ENCODE measurements around the gene NDUFA8.

The NDUFA8 gene

GRCh38 chr9:122195875-122196274 lies 36.3 kb upstream of the NDUFA8 start:
- no peak overlapping the region for H3K9ac ChIP-seq (ENCODE audit: low read length)
- no peaks in the 10 kb centered on the region for H3K36me3 ChIP-seq (ENCODE audit: control insufficient read depth, low read depth, low read length)
- no peaks in the 10 kb centered on the region for H3K4me1 ChIP-seq (ENCODE audit: control insufficient read depth, low read depth, low read length)
- no peak overlapping the region for H3K4me3 ChIP-seq (ENCODE audit: low read length)
- H3K27ac ChIP-seq (ENCODE audit: low read length) = no peak overlapping the region
- H3K27me3 ChIP-seq (ENCODE audit: control insufficient read depth, insufficient read depth, low read length) = no peaks in the 10 kb centered on the region
- no peaks in the 10 kb centered on the region for H3K9me3 ChIP-seq (ENCODE audit: control insufficient read depth, low read depth, low read length)

DNA sequence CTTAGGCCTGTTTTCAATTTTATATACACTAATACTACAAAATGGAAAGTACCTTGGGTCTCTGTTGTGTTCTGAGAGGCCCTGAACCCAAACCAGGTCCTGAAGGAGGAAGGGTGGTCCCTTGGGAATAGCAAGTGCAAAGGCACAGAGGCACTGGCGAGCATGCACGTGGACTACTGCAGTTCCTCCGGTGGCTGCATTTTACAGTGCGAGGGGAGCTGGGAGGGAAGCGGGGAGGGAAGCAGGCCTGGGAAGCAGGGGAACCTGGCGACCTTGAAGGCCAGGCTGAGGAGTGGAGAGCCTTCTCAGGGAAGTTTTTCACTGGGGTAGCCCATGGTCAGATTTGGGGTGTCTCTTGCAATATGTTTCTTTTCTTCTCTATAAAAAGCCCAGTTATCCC lies 34.1 kb upstream of the NDUFA8 start:
- no peak overlapping the region for H3K27ac ChIP-seq (ENCODE audit: low read length)
- no peak overlapping the region for H3K9ac ChIP-seq (ENCODE audit: low read length)
- H3K36me3 ChIP-seq (ENCODE audit: control insufficient read depth, low read depth, low read length) = no peaks in the 10 kb centered on the region
- H3K4me1 ChIP-seq (ENCODE audit: control insufficient read depth, low read depth, low read length) = no peaks in the 10 kb centered on the region
- no peak overlapping the region for H3K4me3 ChIP-seq (ENCODE audit: low read length)
- no peaks in the 10 kb centered on the region for H3K9me3 ChIP-seq (ENCODE audit: control insufficient read depth, low read depth, low read length)
- H3K27me3 ChIP-seq (ENCODE audit: control insufficient read depth, insufficient read depth, low read length) = no peaks in the 10 kb centered on the region

DNA sequence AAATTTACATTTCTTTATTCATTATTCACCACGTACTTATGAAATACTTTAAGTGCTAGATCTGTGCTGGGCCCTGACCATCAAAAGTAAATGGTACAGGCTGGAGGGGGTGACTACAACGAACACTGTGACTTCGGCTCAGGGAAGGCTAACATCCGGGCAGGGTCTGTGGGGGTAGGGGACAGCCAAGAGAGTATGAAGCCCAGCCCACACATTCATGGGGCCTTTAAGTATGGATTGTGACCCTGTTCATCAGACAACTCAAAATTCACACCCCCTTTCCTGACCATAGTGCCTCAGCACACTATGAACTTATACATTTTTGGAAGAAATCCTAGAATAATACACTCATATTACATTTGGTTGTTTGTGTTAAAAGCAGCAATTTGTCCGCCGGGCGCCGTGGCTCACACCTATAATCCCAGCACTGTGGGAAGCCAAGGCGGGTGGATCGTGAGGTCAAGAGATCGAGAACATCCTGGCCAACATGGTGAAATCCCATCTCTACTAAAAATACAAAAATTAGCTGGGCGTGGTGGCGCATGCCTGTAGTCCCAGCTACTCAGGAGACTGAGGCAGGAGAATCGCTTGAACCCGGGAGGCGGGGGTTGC lies 33.4 kb upstream of the NDUFA8 start:
- Histone ChIP-seq H3K27me3 (ENCODE audit: control insufficient read depth, insufficient read depth, low read length) (no peaks in the 10 kb centered on the region), H3K4me1 (ENCODE audit: control insufficient read depth, low read depth, low read length) (no peaks in the 10 kb centered on the region), H3K9ac (ENCODE audit: low read length) (no peak overlapping the region), H3K4me3 (ENCODE audit: low read length) (no peak overlapping the region), H3K9me3 (ENCODE audit: control insufficient read depth, low read depth, low read length) (no peaks in the 10 kb centered on the region), H3K36me3 (ENCODE audit: control insufficient read depth, low read depth, low read length) (no peaks in the 10 kb centered on the region), H3K27ac (ENCODE audit: low read length) (no peak overlapping the region)

GRCh38 chr9:122192261-122192875 lies 32.8 kb upstream of the NDUFA8 start:
- H3K4me1 ChIP-seq (ENCODE audit: control insufficient read depth, low read depth, low read length) = no peaks in the 10 kb centered on the region
- no peak overlapping the region for H3K27ac ChIP-seq (ENCODE audit: low read length)
- no peaks in the 10 kb centered on the region for H3K9me3 ChIP-seq (ENCODE audit: control insufficient read depth, low read depth, low read length)
- H3K9ac ChIP-seq (ENCODE audit: low read length) = no peak overlapping the region
- no peak overlapping the region for H3K4me3 ChIP-seq (ENCODE audit: low read length)
- H3K27me3 ChIP-seq (ENCODE audit: control insufficient read depth, insufficient read depth, low read length) = no peaks in the 10 kb centered on the region
- H3K36me3 ChIP-seq (ENCODE audit: control insufficient read depth, low read depth, low read length) = no peaks in the 10 kb centered on the region

GRCh38 chr9:122191584-122191983 lies 32.0 kb upstream of the NDUFA8 start:
- no peak overlapping the region for H3K4me3 ChIP-seq (ENCODE audit: low read length)
- H3K4me1 ChIP-seq (ENCODE audit: control insufficient read depth, low read depth, low read length) = no peaks in the 10 kb centered on the region
- no peaks in the 10 kb centered on the region for H3K9me3 ChIP-seq (ENCODE audit: control insufficient read depth, low read depth, low read length)
- no peak overlapping the region for H3K27ac ChIP-seq (ENCODE audit: low read length)
- no peaks in the 10 kb centered on the region for H3K36me3 ChIP-seq (ENCODE audit: control insufficient read depth, low read depth, low read length)
- no peak overlapping the region for H3K9ac ChIP-seq (ENCODE audit: low read length)
- H3K27me3 ChIP-seq (ENCODE audit: control insufficient read depth, insufficient read depth, low read length) = no peaks in the 10 kb centered on the region

DNA sequence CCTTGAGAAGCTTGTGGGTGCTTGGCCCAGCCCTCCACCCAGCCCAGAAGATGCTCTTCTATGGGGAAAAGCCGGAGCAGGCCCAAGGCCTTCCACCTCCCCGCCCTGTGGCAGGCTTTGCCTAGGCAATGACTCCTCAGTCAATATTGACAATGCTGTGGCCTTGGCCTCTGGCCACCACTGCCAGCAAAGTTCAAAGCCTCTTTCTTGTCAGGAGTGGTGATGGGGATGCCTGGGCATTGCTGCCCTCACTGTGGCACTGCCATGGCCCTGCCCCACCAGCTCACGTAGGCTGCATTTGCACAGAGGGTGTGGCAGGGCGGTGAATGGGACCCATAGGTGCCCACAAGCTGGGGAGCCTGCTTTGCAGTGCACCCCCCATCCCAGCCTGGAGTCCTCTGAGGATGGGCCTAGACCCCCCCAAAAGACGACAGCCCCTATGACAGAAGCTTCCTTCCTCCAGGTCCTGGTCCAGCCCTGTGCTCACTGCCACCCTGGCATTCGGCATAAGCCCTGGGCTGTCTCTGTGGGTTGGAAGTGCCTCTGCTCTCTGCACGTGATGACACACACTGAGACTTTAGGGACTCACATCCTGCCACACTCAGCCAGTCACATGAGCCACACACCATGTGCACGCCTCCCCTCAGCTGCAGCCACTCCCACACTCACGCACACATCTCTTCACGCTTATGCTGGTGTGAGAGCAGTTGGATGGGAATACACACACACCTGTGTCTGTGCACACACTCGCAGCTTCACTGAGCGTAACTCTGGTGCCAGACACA lies 31.2 kb upstream of the NDUFA8 start:
- H3K9ac ChIP-seq (ENCODE audit: low read length) = no peak overlapping the region
- no peaks in the 10 kb centered on the region for H3K4me1 ChIP-seq (ENCODE audit: control insufficient read depth, low read depth, low read length)
- no peak overlapping the region for H3K4me3 ChIP-seq (ENCODE audit: low read length)
- no peaks in the 10 kb centered on the region for H3K36me3 ChIP-seq (ENCODE audit: control insufficient read depth, low read depth, low read length)
- H3K9me3 ChIP-seq (ENCODE audit: control insufficient read depth, low read depth, low read length) = no peaks in the 10 kb centered on the region
- no peak overlapping the region for H3K27ac ChIP-seq (ENCODE audit: low read length)
- H3K27me3 ChIP-seq (ENCODE audit: control insufficient read depth, insufficient read depth, low read length) = no peaks in the 10 kb centered on the region

GRCh38 chr9:122188369-122188768 lies 28.8 kb upstream of the NDUFA8 start:
- Histone ChIP-seq H3K4me3 (ENCODE audit: low read length) (no peak overlapping the region), H3K9me3 (ENCODE audit: control insufficient read depth, low read depth, low read length) (no peaks in the 10 kb centered on the region), H3K4me1 (ENCODE audit: control insufficient read depth, low read depth, low read length) (no peaks in the 10 kb centered on the region), H3K9ac (ENCODE audit: low read length) (no peak overlapping the region), H3K27me3 (ENCODE audit: control insufficient read depth, insufficient read depth, low read length) (no peaks in the 10 kb centered on the region), H3K27ac (ENCODE audit: low read length) (no peak overlapping the region), H3K36me3 (ENCODE audit: control insufficient read depth, low read depth, low read length) (no peaks in the 10 kb centered on the region)

DNA sequence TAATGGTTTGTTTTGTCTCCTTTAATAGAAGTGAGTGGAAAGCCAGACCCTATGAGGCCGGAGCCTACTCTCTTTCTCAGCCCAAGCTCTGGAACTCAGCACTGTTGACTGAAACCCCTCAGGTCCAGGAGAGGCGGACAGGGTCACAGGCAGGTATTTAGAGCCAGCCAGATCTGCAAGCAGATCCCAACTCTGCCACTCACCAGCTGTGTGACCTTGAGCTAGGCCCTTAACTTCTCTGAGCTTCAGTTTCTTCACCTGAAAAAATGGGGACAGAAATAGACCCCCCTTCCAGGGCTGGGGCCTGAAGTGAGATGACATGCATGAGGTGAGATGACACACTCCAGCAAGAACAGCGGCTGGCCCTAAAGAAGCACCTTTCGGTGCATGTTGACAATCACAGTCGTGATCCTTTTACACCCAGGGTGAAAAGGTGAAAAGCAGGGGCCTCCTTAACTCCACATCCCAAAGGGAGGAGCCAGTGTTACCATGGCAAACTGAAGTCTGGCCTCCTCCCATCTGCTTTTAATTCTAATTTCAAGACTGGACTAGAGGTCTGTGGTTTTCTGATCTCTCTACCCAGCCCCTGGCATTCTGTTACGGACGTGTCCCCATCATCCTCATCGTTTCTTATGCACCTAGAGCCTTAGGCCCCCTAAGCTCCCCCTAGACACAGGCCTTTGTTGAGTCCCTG lies 27.3 kb upstream of the NDUFA8 start:
- Histone ChIP-seq H3K36me3 (ENCODE audit: control insufficient read depth, low read depth, low read length) (no peaks in the 10 kb centered on the region), H3K27me3 (ENCODE audit: control insufficient read depth, insufficient read depth, low read length) (no peaks in the 10 kb centered on the region)

DNA sequence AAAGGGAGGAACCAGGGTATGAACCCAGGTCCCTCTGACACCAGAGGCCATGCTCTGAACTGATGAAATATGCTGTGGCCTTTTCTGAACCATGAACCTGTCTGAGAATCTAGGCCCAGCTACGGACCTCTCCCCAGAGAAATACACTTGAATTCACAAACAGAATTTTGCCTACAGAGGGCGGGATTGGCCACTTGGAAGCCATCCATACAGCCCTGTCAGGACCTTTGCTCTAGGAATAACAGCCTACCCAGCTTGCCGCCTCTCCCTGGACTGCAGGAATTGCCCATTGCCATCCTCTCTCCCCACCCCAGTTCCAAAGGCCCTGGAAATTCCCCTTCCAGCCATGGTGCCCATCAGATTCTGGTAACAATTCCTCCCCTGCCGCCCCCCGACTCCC lies 26.7 kb upstream of the NDUFA8 start:
- Histone ChIP-seq H3K9me3 (ENCODE audit: control insufficient read depth, low read depth, low read length) (no peaks in the 10 kb centered on the region), H3K4me1 (ENCODE audit: control insufficient read depth, low read depth, low read length) (no peaks in the 10 kb centered on the region), H3K4me3 (ENCODE audit: low read length) (no peak overlapping the region), H3K36me3 (ENCODE audit: control insufficient read depth, low read depth, low read length) (no peaks in the 10 kb centered on the region), H3K27me3 (ENCODE audit: control insufficient read depth, insufficient read depth, low read length) (no peaks in the 10 kb centered on the region), H3K9ac (ENCODE audit: low read length) (no peak overlapping the region), H3K27ac (ENCODE audit: low read length) (no peak overlapping the region)

More for the DNA sequence above, 27.3 kb upstream of the NDUFA8 start:
- Histone ChIP-seq H3K4me1 (ENCODE audit: control insufficient read depth, low read depth, low read length) (no peaks in the 10 kb centered on the region), H3K4me3 (ENCODE audit: low read length) (no peak overlapping the region), H3K9me3 (ENCODE audit: control insufficient read depth, low read depth, low read length) (no peaks in the 10 kb centered on the region), H3K9ac (ENCODE audit: low read length) (no peak overlapping the region), H3K27ac (ENCODE audit: low read length) (no peak overlapping the region)

GRCh38 chr9:122184551-122184950 lies 25.0 kb upstream of the NDUFA8 start:
- Histone ChIP-seq H3K9me3 (ENCODE audit: control insufficient read depth, low read depth, low read length) (no peaks in the 10 kb centered on the region), H3K9ac (ENCODE audit: low read length) (no peak overlapping the region), H3K4me1 (ENCODE audit: control insufficient read depth, low read depth, low read length) (no peaks in the 10 kb centered on the region), H3K4me3 (ENCODE audit: low read length) (no peak overlapping the region), H3K27me3 (ENCODE audit: control insufficient read depth, insufficient read depth, low read length) (no peaks in the 10 kb centered on the region), H3K36me3 (ENCODE audit: control insufficient read depth, low read depth, low read length) (no peaks in the 10 kb centered on the region), H3K27ac (ENCODE audit: low read length) (no peak overlapping the region)

DNA sequence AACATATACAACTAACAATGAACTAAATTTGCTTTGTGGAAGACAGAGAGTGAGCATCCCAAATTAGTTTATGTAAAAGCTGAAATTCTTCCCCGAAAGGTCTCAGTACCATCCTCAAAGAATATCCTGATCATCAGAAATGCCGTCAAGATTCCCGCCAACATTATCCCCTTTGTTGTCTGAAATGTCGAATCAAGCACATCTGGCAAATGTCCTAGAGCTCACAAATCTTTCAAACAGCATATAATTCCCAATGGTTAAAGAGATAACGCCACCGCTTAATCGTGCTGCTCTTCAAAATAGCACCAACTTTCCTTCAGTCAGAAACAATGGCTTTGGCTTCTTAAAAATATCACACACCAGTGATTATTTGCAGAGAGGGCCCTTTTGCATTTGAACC lies 23.9 kb upstream of the NDUFA8 start:
- H3K27ac ChIP-seq (ENCODE audit: low read length) = no peak overlapping the region
- no peak overlapping the region for H3K9ac ChIP-seq (ENCODE audit: low read length)
- no peaks in the 10 kb centered on the region for H3K36me3 ChIP-seq (ENCODE audit: control insufficient read depth, low read depth, low read length)
- no peaks in the 10 kb centered on the region for H3K4me1 ChIP-seq (ENCODE audit: control insufficient read depth, low read depth, low read length)
- no peaks in the 10 kb centered on the region for H3K27me3 ChIP-seq (ENCODE audit: control insufficient read depth, insufficient read depth, low read length)
- H3K4me3 ChIP-seq (ENCODE audit: low read length) = no peak overlapping the region
- H3K9me3 ChIP-seq (ENCODE audit: control insufficient read depth, low read depth, low read length) = no peaks in the 10 kb centered on the region
